Urinary bladder (tissue), 4 donors: ENCODE measurements around the gene ST3GAL3. TPM values are rescaled to one million over a fixed set of nuclear protein-coding genes. Genes with fewer than 3 reads are reported as not detected.

Experiments
- DNase-seq: peaks from one replicate; pipeline ENCODE4 v3.0.0-alpha.2; 2015; ENCODE audit errors: extremely low spot score
- H3K27ac ChIP-seq: one replicate; pipeline ENCODE4 v1.5.1; 2013; ENCODE audit warnings: low read depth, mild to moderate bottlenecking, moderate library complexity
- H3K36me3 ChIP-seq: one replicate; pipeline ENCODE4 v1.6.1; 2013; ENCODE audit warnings: mild to moderate bottlenecking, moderate library complexity; ENCODE audit not compliant: insufficient read depth
- H3K4me1 ChIP-seq: one replicate; pipeline ENCODE4 v1.6.1; 2013; ENCODE audit warnings: mild to moderate bottlenecking, moderate library complexity; ENCODE audit not compliant: insufficient read depth
- H3K4me3 ChIP-seq: one replicate; pipeline ENCODE4 v1.5.1; 2013; ENCODE audit warnings: low read depth, low read length
- WGBS: extraction: QIAGEN DNeasy Blood & Tissue Kit; methylation state at CpG from one replicate; pipeline ENCODE4 v1.1.7; 2013; 5-methylcytosine and 5-hydroxymethylcytosine counted together
- polyA plus RNA-seq: library from polyadenylated mRNA; stranded (reverse); fragments of 200-250 nt; gene quantifications from one replicate; pipeline ENCODE4 v1.2.3, GENCODE V29; 2013
- total RNA-seq: library from RNA; depleted of rRNA; stranded (reverse); fragments of >200 nt; gene quantifications from one replicate; pipeline ENCODE4 v1.2.3, GENCODE V29; 2014
- donor health status: healthy with polysubstance abuse.
- donor health status: healthy.

ST3GAL3 gene
- total and polyA plus RNA-seq, 2 donors, result 25.4 to 27.2 TPM

- H3K4me1 ChIP-seq, result no peaks in the 10 kb centered on the region
- H3K36me3 ChIP-seq, result no peaks in the 10 kb centered on the region
- no peak overlapping the region for H3K27ac ChIP-seq
- H3K4me3 ChIP-seq, result no peak overlapping the region
- peak; percentile 39 for DNase-seq
- WGBS, result 71% methylated on average over 12 of the region's 12 CpGs
Measured at GRCh38 chr1:43885279-43885801, 178.0 kb downstream of the ST3GAL3 start.

DNA sequence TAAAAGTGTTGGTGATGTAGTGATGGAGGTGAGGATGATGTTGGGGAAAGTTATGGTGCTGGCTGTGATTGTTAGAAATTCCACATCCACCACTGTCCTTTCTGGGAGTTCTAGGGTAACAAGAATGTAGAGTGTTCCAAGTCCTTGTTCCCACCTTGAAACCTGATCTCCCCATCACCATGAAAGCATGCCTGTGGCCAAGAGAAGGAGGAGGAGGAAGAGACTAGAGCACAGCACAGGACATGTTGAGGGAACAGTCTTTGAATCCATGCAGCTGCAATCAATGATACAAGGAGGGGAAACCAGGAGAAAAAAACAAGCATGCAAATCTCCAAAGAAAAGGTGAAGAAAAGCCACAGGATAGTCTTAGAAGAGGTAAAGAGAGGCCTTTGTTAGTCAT is 180.4 kb downstream of the ST3GAL3 start:
- no peak for DNase-seq
- H3K27ac ChIP-seq, result no peak overlapping the region
- no peaks in the 10 kb centered on the region for H3K36me3 ChIP-seq
- H3K4me3 ChIP-seq, result no peak overlapping the region
- H3K4me1 ChIP-seq, result no peaks in the 10 kb centered on the region

DNA sequence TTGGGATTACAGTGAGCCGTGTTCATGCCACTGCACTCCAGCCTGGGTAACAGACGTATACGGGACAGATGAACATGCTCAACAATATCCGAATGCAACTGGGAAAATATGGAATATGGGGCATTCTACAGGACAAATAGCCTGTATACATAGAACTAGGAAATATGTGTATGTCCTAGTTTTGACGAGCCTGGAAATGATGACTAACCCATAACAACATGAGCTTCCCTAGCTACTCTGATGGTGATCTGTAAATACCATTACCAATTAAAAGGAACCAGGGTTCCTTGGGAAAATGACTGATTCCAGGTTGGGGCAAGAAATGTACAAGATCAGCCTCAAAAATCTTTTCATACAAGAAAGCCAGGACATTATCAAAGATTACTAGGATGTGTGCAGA is 183.5 kb downstream of the ST3GAL3 start:
- no peaks in the 10 kb centered on the region for H3K36me3 ChIP-seq
- WGBS, result 90% methylated on average over 5 of the region's 5 CpGs
- no peaks in the 10 kb centered on the region for H3K4me1 ChIP-seq
- no peak overlapping the region for H3K4me3 ChIP-seq
- no peak for DNase-seq
- no peak overlapping the region for H3K27ac ChIP-seq

DNA sequence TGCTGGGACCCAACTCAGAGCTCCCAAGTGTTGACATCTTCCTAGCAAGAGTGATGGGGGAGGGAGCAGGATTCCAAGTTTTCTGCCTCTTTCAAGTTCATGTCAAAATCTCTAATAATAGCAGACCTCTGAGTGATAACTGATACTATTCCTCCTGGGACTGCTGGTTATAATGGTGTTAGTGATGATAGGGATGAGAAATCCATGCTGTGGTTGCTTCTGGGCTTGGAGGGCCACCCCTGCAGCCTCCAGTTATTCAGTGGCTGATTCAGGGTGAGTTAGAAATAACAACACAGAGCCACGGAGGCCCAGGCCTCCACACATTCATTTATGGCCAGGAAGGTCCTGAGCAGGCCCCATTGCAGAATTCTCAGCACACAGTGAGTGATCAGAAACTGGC is 185.7 kb downstream of the ST3GAL3 start:
- Histone ChIP-seq H3K36me3 (no peaks in the 10 kb centered on the region), H3K4me1 (no peaks in the 10 kb centered on the region), H3K27ac (no peak overlapping the region)

GRCh38 chr1:43898981-43899380 is 191.6 kb downstream of the ST3GAL3 start:
- Histone ChIP-seq H3K4me1 (no peaks in the 10 kb centered on the region), H3K36me3 (no peaks in the 10 kb centered on the region), H3K4me3 (no peak overlapping the region), H3K27ac (no peak overlapping the region)
- DNase-seq, result no peak
- 97% methylated on average over 12 of the region's 12 CpGs for WGBS

More for the DNA sequence above, 185.7 kb downstream of the ST3GAL3 start:
- no peak overlapping the region for H3K4me3 ChIP-seq
- no peak for DNase-seq
- WGBS, result 50% methylated on average over 1 of the region's 1 CpG

- no peak for DNase-seq
- 93% methylated on average over 3 of the region's 3 CpGs for WGBS
- no peaks in the 10 kb centered on the region for H3K4me1 ChIP-seq
- no peak overlapping the region for H3K4me3 ChIP-seq
- H3K36me3 ChIP-seq, result no peaks in the 10 kb centered on the region
- H3K27ac ChIP-seq, result no peak overlapping the region
Measured at GRCh38 chr1:43900386-43900785, 193.1 kb downstream of the ST3GAL3 start.

- H3K27ac ChIP-seq, result no peak overlapping the region
- no peak for DNase-seq
- no peaks in the 10 kb centered on the region for H3K36me3 ChIP-seq
- 90% methylated on average over 7 of the region's 7 CpGs for WGBS
- H3K4me1 ChIP-seq, result no peaks in the 10 kb centered on the region
- H3K4me3 ChIP-seq, result no peak overlapping the region
Measured at GRCh38 chr1:43901196-43901961, 194.0 kb downstream of the ST3GAL3 start.

- Histone ChIP-seq H3K4me1 (no peaks in the 10 kb centered on the region), H3K36me3 (no peaks in the 10 kb centered on the region), H3K4me3 (no peak overlapping the region), H3K27ac (no peak overlapping the region)
- WGBS, result 94% methylated on average over 4 of the region's 4 CpGs
- DNase-seq, result no peak
Measured at GRCh38 chr1:43902058-43902831, 194.9 kb downstream of the ST3GAL3 start.

DNA sequence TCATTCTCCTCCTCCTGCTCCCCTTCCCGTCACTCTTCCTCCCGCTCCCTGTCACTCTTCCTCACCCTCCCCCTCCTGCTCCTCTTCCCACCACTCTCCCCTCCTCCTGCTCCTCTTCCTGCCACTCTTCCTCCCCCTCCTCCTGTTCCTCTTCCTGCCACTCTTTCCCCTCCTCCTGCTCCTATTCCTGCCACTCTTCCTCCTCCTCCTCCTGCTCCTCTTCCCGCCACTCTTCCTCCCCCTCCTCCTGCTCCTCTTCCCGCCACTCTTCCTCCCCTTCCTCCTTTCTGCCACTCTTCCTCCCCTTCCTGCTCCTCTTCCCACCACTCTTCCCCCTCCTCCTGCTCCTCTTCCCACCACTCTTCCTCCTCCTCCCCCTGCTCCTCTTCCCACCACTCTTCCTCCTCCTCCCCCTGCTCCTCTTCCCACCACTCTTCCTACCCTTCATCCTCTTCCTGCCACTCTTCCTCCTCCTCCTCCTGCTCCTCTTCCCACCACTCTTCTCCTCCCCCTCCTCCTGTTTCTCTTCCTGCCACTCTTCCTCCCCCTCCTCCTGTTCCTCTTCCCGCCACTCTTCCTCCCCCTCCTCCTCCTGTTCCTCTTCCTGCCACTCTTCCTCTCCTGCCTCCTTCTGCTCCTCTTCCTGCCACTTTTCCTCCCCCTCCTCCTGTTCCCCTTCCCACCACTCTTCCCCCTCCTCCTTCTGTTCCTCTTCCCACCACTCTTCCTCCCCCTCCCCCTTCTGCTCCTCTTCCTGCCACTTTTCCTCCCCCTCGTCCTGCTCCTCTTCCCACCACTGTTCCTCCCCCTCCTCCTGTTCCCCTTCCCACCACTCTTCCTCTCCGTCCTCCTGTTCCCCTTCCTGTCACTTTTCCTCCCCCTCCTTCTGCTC is 197.6 kb downstream of the ST3GAL3 start:
- H3K4me3 ChIP-seq, result no peak overlapping the region
- no peak overlapping the region for H3K27ac ChIP-seq
- DNase-seq, result no peak
- no peaks in the 10 kb centered on the region for H3K36me3 ChIP-seq
- WGBS, result 63% methylated on average over 6 of the region's 7 CpGs
- H3K4me1 ChIP-seq, result no peaks in the 10 kb centered on the region

- 98% methylated on average over 2 of the region's 2 CpGs for WGBS
- no peak overlapping the region for H3K4me3 ChIP-seq
- no peaks in the 10 kb centered on the region for H3K4me1 ChIP-seq
- H3K36me3 ChIP-seq, result no peaks in the 10 kb centered on the region
- H3K27ac ChIP-seq, result no peak overlapping the region
- DNase-seq, result no peak
Measured at GRCh38 chr1:43908226-43908625, 200.9 kb downstream of the ST3GAL3 start.

DNA sequence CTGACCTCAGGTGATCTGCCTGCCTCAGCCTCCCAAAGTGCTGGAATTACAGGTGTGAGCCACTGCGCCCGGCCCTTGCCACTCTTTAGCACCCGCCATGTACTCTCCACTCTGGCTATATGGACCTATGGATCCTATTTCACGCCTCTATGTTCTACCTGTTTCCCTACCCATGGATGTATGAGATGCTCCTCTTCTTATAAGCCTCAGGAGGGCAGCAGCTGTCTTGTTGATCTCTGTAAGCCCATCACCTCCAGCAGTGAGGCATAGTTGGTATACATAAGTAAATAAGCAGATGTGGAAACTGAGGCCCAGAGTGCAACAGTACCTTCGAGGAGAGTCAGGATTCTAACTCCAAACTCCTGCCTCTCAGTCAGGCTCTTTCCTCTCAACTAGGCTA is 201.5 kb downstream of the ST3GAL3 start:
- no peak for DNase-seq
- Histone ChIP-seq H3K4me3 (no peak overlapping the region), H3K36me3 (no peaks in the 10 kb centered on the region), H3K4me1 (no peaks in the 10 kb centered on the region), H3K27ac (no peak overlapping the region)
- 97% methylated on average over 5 of the region's 5 CpGs for WGBS

- 95% methylated on average over 1 of the region's 1 CpG for WGBS
- Histone ChIP-seq H3K27ac (no peak overlapping the region), H3K36me3 (no peaks in the 10 kb centered on the region), H3K4me3 (no peak overlapping the region), H3K4me1 (no peaks in the 10 kb centered on the region)
- DNase-seq, result no peak
Measured at GRCh38 chr1:43910343-43910742, 203.0 kb downstream of the ST3GAL3 start.

- Histone ChIP-seq H3K4me1 (no peaks in the 10 kb centered on the region), H3K4me3 (no peak overlapping the region), H3K36me3 (no peaks in the 10 kb centered on the region), H3K27ac (no peak overlapping the region)
- DNase-seq, result no peak
- 57% methylated on average over 2 of the region's 2 CpGs for WGBS
Measured at GRCh38 chr1:43912607-43913006, 205.3 kb downstream of the ST3GAL3 start.
